GM19467 (cell line): ENCODE measurements around the gene MTRR.

Experiments used
- ATAC-seq: cut with Tn5 transposase; IDR thresholded peaks from one replicate; pipeline ENCODE4 v1.9.1; 2021; ENCODE audit warnings: mild to moderate bottlenecking, moderate library complexity; ENCODE audit not compliant: unreplicated experiment

The MTRR gene

DNA sequence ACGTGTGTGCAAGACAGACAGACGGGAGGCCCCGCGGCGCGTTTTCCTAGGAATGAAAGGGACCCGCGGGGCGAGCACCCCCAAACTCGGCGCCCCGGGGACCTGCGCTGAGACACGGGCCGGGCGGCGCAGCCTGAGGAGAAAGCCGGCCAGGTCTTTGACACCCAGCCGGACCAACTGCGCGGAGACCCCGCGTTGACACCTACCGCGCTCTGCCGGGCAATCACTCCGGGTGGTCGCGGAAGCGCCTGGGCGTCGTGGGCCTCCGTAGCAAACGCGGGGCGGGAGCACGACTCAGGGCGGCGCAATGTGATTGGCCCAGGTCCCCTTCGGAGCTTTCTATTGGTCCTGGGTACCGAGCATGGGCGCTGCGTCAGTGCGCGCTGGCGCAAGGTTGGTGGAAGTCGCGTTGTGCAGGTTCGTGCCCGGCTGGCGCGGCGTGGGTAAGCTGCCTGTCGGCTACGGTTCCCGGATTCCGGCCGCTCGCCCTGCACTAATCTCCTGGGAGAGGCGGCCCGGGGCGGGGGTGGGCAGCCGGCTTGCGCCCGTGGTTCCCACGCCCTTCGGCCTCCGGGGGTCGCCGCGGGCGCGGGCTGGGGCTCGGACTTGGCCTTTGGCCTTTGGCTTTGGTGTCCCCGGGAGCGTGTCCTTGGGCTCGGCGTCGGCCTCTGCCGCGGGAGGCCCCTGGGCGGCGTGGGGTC is at the start of gene MTRR, which contains the start of gene FASTKD3:
Gene MTRR (plus strand): TSS at position 376 of the 701 bp plus-strand sequence. CDS start 1,647 bp downstream, outside the sequence.
Gene FASTKD3 (minus strand): TSS at position 259 of the 701 bp plus-strand sequence. CDS start 948 bp downstream, outside the sequence.
- ATAC-seq: peak; percentile 97

DNA sequence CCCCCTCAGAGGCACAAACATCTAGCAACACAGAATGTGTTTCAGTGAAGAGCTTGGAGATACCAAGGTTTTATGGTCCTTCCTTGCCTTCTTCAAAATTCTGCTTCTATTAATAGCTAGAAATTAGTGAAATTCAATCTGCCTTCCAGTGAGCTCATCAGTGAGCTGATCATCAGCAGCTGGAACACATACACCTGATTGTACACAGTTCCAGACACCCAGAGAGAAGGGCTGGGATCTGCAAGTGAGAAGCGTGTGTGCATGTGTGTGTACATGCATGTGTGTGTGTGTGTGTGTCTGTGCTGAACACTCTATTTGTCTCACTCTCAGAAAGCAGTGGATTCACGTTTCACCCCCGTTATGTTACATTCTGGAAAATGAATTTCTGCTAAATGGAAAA is 46.5 kb upstream of the MTRR start:
- ATAC-seq: no peak

- no peak for ATAC-seq
Measured at GRCh38 chr5:7823594-7823993, 45.4 kb upstream of the MTRR start.

- ATAC-seq: no peak
Measured at GRCh38 chr5:7824995-7825394, 44.0 kb upstream of the MTRR start.

DNA sequence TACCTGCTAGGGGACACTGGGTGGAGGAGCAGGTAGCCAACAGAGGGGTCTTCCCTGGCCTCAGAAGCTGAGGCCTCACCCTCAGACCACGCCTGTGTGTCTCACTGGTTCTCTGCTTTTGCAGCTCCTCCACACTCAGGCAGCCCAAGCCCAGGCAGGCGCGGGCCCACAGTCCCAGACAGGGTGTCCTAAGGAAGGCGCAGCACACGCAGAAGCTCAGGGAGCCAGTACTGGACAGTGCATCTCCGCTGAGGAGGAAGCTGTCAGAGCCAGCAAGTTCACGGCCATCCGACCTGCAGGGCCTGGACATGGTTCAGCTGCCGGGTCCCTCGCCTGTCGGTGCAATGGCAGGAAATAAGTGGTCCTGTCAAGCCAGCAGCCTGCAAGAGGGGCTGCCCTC is 43.3 kb upstream of the MTRR start:
- no peak for ATAC-seq

GRCh38 chr5:7827610-7828009 is 41.3 kb upstream of the MTRR start:
- no peak for ATAC-seq

DNA sequence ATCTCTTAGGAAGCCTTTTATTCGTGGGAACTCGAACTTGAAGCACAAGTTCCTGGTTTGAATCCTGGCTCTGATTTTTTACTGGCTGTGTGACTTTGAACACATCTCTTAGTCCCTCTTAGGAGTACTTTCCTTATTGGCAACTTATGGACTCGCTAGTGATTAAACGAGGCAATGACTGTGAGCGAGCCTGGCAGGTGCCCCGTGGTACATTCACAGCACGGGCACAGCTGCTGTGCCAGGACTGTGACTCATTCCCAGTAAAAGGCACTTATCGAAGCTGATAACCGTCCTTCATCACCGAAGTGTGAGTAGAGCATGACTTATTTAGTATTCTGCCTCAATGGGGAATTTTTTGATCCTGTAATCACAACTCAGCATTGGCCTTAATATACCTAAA is 40.7 kb upstream of the MTRR start:
- no peak for ATAC-seq

- ATAC-seq: no peak
Measured at GRCh38 chr5:7834982-7835381, 34.0 kb upstream of the MTRR start.

DNA sequence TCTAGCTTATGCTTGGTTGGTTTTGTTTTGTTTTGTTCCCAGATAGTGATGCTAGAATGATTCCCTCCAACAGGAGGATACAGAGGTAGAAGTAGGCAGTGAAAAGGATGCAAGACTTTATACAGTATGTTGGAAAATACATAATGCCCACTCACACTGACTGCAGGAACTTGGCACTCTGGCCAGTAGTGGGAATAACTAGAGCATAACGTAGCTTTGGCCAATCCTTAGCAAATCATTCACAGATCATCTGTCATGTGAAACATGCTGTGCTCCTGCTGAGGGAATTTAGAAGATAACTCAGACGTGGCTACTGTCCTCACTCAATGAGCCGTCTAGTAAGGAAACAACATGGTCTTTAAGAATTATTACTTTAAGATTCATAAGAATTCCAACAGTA is 31.5 kb upstream of the MTRR start:
- ATAC-seq: no peak

DNA sequence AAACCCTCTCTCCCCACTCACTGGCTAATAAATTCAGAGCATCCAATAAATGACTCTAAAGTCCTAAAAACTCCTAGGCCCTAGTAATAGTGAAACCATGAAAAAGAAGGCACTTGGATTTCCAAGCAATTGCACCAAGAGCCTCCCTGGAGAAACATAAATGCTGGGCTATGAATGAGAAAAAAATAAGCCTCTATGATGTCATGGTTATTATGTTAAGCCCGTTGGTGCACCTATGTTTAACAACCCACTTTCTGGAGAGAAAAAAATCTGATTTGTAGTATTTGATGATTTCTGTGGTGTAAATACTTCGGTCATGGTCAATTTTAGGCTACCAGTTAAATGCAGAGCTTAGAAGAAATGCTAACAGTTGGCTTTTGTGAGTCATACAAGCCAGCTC is 26.4 kb upstream of the MTRR start:
- ATAC-seq: no peak

- ATAC-seq: no peak
Measured at GRCh38 chr5:7844901-7845300, 24.0 kb upstream of the MTRR start.

- ATAC-seq: no peak
Measured at GRCh38 chr5:7845557-7845956, 23.4 kb upstream of the MTRR start.

GRCh38 chr5:7846327-7846726 is 22.6 kb upstream of the MTRR start:
- ATAC-seq: no peak

GRCh38 chr5:7848296-7848695 is 20.7 kb upstream of the MTRR start:
- no peak for ATAC-seq

- no peak for ATAC-seq
Measured at GRCh38 chr5:7849681-7850394, 19.1 kb upstream of the MTRR start.

GRCh38 chr5:7850395-7851239 is 18.3 kb upstream of the MTRR start, which contains the start of gene CFAP90:
Gene CFAP90 (minus strand): TSS chr5:7851133. CDS start chr5:7851021, 112 bp downstream.
- no peak for ATAC-seq

DNA sequence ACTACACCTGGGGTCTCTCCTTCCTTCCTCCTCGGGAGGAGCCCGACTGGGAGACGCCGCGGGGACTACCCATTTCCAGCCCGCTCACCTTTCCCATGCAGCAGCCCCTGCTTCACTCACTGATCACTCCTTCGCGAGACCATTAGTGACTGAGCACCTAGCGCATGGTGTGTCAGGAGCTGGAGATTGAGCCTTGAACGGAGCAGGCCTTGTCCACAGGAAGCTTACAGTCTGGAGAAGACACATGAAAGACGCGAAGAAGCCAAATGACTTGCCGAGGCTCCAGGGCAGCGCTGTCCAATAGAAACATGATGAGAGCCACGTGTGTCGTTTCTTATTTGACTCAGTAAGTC is 17.7 kb upstream of the MTRR start:
- ATAC-seq: no peak

GRCh38 chr5:7851617-7852289 is 17.2 kb upstream of the MTRR start:
- no peak for ATAC-seq

DNA sequence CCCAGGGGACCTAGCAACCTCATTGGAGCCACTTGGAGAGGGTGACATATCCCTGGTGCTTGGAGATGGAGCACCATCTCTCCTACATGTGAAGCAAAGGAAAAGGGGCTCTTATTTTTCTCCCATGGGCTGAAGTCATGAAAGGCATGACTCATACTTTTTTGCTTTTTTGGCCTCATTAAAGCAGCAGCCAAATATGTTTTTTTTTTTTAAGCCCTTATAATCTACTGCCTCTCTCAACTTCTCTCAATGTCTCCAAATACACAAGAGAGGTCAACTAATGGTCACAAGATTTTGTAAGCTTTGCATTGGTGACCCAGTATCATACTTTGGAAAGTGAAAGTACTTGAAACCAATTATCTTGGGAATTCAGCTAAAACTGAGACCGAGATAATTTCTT is 16.4 kb upstream of the MTRR start:
- ATAC-seq: no peak

DNA sequence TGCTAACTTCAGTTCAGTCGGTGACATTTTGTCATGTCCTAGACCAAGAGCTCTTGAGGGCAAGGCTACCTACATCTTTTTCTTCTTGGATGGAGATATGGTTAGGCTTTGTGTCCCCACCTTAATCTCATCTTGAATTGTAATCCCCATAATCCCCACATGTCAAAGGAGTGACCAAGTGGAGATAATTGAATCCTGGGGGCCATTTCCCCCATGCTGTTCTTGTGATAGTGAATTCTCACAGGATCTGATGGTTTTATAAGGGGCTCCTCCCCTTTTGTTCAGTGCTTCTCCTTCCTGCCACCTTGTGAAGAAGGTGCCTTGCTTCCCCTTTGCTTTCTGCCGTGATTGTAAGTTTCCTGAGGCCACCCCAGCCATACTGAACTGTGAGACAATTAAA is 16.0 kb upstream of the MTRR start:
- ATAC-seq: no peak

DNA sequence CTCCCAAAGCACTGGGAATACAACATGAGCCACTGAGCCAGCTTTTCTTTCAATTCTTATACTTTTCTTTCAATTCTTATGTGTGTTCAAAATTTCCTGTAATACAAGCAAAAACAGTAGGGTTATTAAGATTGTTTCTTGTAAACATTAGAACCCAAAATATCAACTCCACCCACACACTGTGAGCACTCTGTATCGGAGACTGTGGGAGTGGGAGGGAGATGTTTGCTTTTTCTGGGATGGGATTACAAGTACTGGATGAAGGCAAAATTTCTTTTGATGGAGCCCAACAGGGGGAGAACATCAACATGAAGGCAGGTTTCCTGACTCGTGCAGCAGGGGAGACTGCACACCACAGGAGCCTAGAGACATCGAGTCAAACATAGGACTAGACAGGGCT is 13.3 kb upstream of the MTRR start:
- ATAC-seq: no peak
